Peyer's patch (tissue), 4 donors: Measurements from ENCODE around the gene GEMIN5.

Source experiments
- CTCF ChIP-seq, 6 experiments: fragments of 450-650 bp in 4 of 6; fragments of 200-600 bp in 2 of 6; sonication (generic) in 1 of 6; IDR thresholded peaks; one replicate each; pipeline ENCODE4 v1.5.1; 2017 to 2019; ENCODE audit warnings: antibody characterized with exemption in 6 of 6, mild to moderate bottlenecking in 3 of 6, moderate library complexity in 1 of 6
- POLR2A ChIP-seq, 2 donors: fragments of 450-650 bp; IDR thresholded peaks; one replicate each; pipeline ENCODE4 v1.5.1; 2017; ENCODE audit warnings: antibody characterized with exemption in 2 of 2, mild to moderate bottlenecking in 2 of 2, moderate library complexity in 2 of 2

GRCh38 chr5:154841273-154841661 is 96.7 kb downstream of the GEMIN5 start:
- TF ChIP-seq CTCF (IDR thresholded peaks at IDR 0.05) (no peak), POLR2A (IDR thresholded peaks at IDR 0.05) (no peak)
